Measurements from ENCODE around the gene ABR.
"Not testable (repeated sequence)": the region's sequence is repeated elsewhere in the genome, so short reads cannot be mapped to it uniquely, and the experiment has no call there.

The ABR gene

GRCh38 chr17:1003972-1004768 is 175.6 kb downstream of the ABR start:
- DNase-seq = no peak

- no peak for DNase-seq
These were observed 176.2 kb downstream of the ABR start for GRCh38 chr17:1003633-1003971.

- DNase-seq = no peak
These were observed 176.8 kb downstream of the ABR start for GRCh38 chr17:1002771-1003555.

- no peak for DNase-seq
These were observed 177.4 kb downstream of the ABR start for GRCh38 chr17:1002412-1002753.

- DNase-seq = no peak
These were observed 178.0 kb downstream of the ABR start for GRCh38 chr17:1001640-1002411.

- DNase-seq = no peak
These were observed 179.0 kb downstream of the ABR start for GRCh38 chr17:1000597-1001461.

DNA sequence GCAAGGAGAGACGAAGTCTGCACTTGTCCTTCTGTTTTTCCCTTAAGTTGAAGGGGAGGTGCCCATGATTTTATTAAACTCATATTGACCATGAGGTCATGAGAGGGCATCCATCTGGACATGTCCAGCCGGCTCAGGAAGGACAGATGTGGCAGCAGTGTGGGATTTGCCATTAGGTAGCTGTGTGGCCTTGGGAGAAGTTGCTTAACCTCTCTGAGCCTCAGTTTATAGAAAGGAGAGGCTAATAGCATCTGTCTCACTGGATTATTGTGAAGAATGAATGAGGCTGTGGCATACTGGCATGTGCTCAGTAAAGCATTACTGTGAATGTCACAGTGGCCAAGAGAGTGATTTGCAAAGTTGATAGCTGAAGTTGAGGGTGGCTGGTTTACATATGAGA is 181.7 kb downstream of the ABR start:
- no peak for DNase-seq

DNA sequence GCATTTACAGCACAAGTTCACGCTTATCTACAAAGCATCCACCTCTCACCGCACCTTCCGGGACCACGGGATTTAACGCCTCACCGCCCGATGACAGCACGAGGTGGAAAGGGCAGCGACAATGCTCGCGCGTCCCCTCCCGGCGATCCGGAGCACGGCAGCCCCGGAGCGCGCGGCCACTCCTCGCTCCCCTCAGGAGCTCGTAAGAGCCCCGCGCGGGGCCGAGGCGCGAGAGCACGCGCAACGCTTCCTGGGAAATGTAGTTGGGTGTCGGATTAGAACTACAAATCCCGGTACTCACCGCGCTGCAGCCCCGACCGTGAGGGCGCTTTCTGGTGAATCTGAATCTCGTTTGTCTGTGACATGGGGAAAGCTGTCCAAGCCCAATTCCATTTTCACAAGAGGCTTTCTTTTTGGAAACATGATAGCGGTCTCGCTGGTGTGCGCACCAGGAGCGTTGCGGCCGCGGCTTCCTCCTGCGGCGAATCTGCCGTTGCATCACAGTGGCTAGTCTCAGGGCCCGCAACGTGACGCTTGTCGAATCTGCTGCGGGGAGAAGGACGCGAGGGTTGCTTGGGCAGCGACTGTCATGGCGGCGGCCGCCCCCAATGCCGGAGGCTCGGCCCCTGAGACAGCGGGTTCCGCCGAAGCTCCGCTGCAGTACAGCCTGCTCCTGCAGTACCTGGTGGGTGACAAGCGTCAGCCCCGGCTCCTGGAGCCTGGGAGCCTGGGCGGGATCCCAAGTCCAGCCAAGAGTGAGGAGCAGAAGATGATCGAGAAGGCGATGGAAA is 183.0 kb downstream of the ABR start, which contains the start of gene TIMM22:
Gene TIMM22 (plus strand): TSS at position 576 of the 791 bp plus-strand sequence. CDS start 14 bp downstream, at position 590.
- DNase-seq = peak; percentile 93

GRCh38 chr17:995324-995723 is 184.5 kb downstream of the ABR start:
- DNase-seq = not testable (repeated sequence)

- DNase-seq = no peak
These were observed 186.8 kb downstream of the ABR start for GRCh38 chr17:992933-993332.

GRCh38 chr17:988561-988960 is 191.2 kb downstream of the ABR start:
- DNase-seq = no peak

- no peak for DNase-seq
These were observed 191.8 kb downstream of the ABR start for GRCh38 chr17:987931-988330.

- DNase-seq = no peak
These were observed 193.4 kb downstream of the ABR start for GRCh38 chr17:986322-986929.

GRCh38 chr17:983921-984320 is 195.9 kb downstream of the ABR start:
- DNase-seq = no peak

- no peak for DNase-seq
These were observed 198.5 kb downstream of the ABR start for GRCh38 chr17:981292-981658.

- peak; percentile 82 for DNase-seq
These were observed 199.1 kb downstream of the ABR start for GRCh38 chr17:980406-981291.

DNA sequence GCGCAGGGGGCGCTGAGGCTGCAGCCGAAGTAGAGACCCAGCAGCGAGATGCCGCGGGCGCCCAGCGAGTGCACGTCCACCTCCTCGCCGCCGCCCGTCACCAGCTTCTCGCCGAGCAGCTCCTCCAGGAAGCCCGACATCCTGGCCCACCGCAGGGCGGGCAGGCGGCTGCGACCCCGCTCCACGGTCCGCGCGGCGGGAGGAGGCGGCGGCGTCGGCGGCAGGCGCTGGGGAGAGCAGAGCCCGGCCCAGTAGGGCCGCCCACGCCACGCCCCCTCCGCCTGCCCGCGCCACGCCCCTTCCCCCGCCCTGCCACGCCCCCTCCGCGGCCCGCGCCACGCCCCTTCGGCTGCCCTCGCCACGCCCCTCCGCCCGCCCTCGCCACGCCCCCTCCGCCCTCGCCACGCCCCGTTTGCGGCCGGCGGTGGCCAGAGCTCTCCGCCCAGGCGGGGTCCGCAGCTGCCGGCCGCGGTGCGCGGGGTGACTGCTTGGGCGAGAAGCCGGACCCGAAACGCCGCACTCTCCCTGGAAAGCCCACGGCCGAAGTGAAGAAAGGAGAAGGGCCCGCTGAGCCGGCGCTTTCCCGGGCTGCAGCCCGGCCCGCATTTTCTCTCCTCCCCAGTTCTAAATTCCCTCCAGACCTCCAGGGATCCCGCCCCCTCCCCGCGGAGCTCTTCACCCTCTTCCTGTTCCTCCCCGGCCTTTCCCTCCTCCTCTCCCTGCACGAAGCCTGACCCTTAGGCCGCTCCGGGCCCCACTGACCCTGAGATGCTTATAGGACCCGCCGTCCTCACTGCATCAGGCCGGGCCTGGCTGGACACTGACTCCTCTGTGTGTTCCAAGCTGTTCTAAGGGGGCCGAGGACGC is 200.0 kb downstream of the ABR start, which contains the start of gene NXN:
Gene NXN (minus strand): TSS at position 238 of the 867 bp plus-strand sequence.
- DNase-seq = peak; percentile 89

DNA sequence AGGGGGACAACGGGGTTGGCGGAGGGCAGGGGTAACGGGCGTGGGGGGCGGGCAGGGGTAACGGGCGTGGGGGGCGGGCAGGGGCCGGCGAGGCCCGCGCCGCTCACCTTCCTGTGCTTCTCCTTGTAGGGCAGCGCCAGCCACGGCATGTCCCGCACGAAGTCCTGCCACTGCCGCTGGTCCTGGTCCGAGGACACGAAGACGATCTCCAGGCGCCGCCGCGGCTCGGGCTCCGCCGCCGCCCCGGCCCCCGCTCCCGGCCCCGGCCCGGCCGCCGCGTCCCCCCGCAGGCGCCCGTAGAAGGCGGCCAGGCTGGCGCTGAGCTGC is 200.6 kb downstream of the ABR start:
- no peak for DNase-seq

All from stimulated activated CD4-positive, alpha-beta T cell treated with anti-CD3 and anti-CD28 coated beads, Interleukin-15, amount 100 ng/mL, for 24 hours (primary cell).